ENCODE results near the gene PEDS1.

GRCh38 chr20:50140339-50140859 lies 13.1 kb downstream of the PEDS1 start:
- TF ChIP-seq EZH2 (IDR thresholded peaks at IDR 0.05; ENCODE audit: low read depth, low read length, severe bottlenecking) (no peak), ZNF274 (IDR thresholded peaks at IDR 0.05; ENCODE audit: borderline replicate concordance, extremely low read depth, low read length) (no peak), TAF1 (IDR thresholded peaks at IDR 0.05; ENCODE audit: low read depth, low read length) (no peak), POLR2A (IDR thresholded peaks at IDR 0.05; ENCODE audit: control extremely low read depth in 1 of 2, low read depth in 2 of 2, low read length in 2 of 2) (no peak), POLR2AphosphoS5 (IDR thresholded peaks at IDR 0.05; ENCODE audit: low read depth, low read length) (no peak)
